Effector CD4-positive, alpha-beta T cell (primary cell): Measurements from ENCODE around the gene FN1.

Source experiments
- DNase-seq: peaks from one replicate; pipeline ENCODE4 v3.0.0-alpha.2; 2020

The FN1 gene

GRCh38 chr2:215382011-215382410 lies 53.9 kb downstream of the FN1 start:
- no peak for DNase-seq

- DNase-seq, result no peak
These were observed 55.2 kb downstream of the FN1 start for GRCh38 chr2:215380699-215381098.

- no peak for DNase-seq
These were observed 55.9 kb downstream of the FN1 start for GRCh38 chr2:215379948-215380347.

GRCh38 chr2:215379039-215379438 lies 56.8 kb downstream of the FN1 start:
- no peak for DNase-seq

- no peak for DNase-seq
These were observed 57.8 kb downstream of the FN1 start for GRCh38 chr2:215378045-215378444.

- DNase-seq, result no peak
These were observed 58.6 kb downstream of the FN1 start for GRCh38 chr2:215377283-215377682.

- no peak for DNase-seq
These were observed 59.6 kb downstream of the FN1 start for GRCh38 chr2:215376103-215376780.

GRCh38 chr2:215375467-215375830 lies 60.4 kb downstream of the FN1 start:
- no peak for DNase-seq

- DNase-seq, result no peak
These were observed 61.0 kb downstream of the FN1 start for GRCh38 chr2:215374642-215375466.

- DNase-seq, result no peak
These were observed 61.9 kb downstream of the FN1 start for GRCh38 chr2:215374002-215374401.

- no peak for DNase-seq
These were observed 62.8 kb downstream of the FN1 start for GRCh38 chr2:215372968-215373649.

- DNase-seq, result no peak
These were observed 63.7 kb downstream of the FN1 start for GRCh38 chr2:215371915-215372897.

GRCh38 chr2:215370112-215370965 lies 65.5 kb downstream of the FN1 start:
- no peak for DNase-seq

GRCh38 chr2:215369181-215369760 lies 66.6 kb downstream of the FN1 start:
- no peak for DNase-seq

- DNase-seq, result no peak
These were observed 67.4 kb downstream of the FN1 start for GRCh38 chr2:215368493-215368809.

- no peak for DNase-seq
These were observed 68.0 kb downstream of the FN1 start for GRCh38 chr2:215367662-215368492.

GRCh38 chr2:215366440-215367032 lies 69.3 kb downstream of the FN1 start:
- DNase-seq, result no peak

- DNase-seq, result no peak
These were observed 70.6 kb downstream of the FN1 start for GRCh38 chr2:215365184-215365658.
